Prostate gland (tissue), 2 donors: ENCODE measurements around the gene SCAI.

Experiments used
- CTCF ChIP-seq, 4 experiments: fragments of 200-600 bp in 2 of 4; fragments of 450-650 bp in 2 of 4; sonication (generic) in 2 of 4; IDR thresholded peaks; 1 replicate in 3 of 4; 2 replicates in 1 of 4; pipeline ENCODE4 v1.5.1; 2016 to 2019; ENCODE audit warnings: antibody characterized with exemption in 4 of 4, mild to moderate bottlenecking in 2 of 4, moderate library complexity in 2 of 4
- POLR2A ChIP-seq: fragments of 450-650 bp; IDR thresholded peaks from one replicate; pipeline ENCODE4 v1.6.1; 2016; ENCODE audit warnings: antibody characterized with exemption, mild to moderate bottlenecking
- POLR2AphosphoS5 ChIP-seq: sonication (generic); formaldehyde crosslinking; IDR thresholded peaks from one replicate; pipeline ENCODE4 v1.6.1; 2017; ENCODE audit warnings: antibody characterized with exemption

- TF ChIP-seq POLR2A (no peak), CTCF (IDR thresholded peaks at IDR 0.05) (no peak), POLR2AphosphoS5 (no peak)
These were observed 201.4 kb downstream of the SCAI start for GRCh38 chr9:124941679-124942561.
